Liver (tissue), 9 donors: ENCODE data around the gene TPM3. TPM values are rescaled to one million over a fixed set of nuclear protein-coding genes. Genes with fewer than 3 reads are reported as not detected.

ENCODE experiments used
- DNase-seq: peaks from one replicate; pipeline ENCODE4 v3.0.0-alpha.2; 2017; ENCODE audit warnings: low spot score
- H3K27ac ChIP-seq, 2 donors: one replicate each; pipeline ENCODE4 v1.7.0; 2013; ENCODE audit warnings: inconsistent platforms in 2 of 2, low read length in 2 of 2, control low read depth in 1 of 2, low read depth in 1 of 2, mild to moderate bottlenecking in 1 of 2
- H3K27me3 ChIP-seq, 4 donors: one replicate each; pipeline versions ENCODE4 v1.6.1 to v1.7.0; 2013; ENCODE audit warnings: low read length in 3 of 4, inconsistent platforms in 1 of 4, mild to moderate bottlenecking in 1 of 4, moderate library complexity in 1 of 4; ENCODE audit not compliant: control insufficient read depth in 4 of 4, insufficient read depth in 4 of 4
- H3K36me3 ChIP-seq, 4 donors: one replicate each; pipeline versions ENCODE4 v1.6.1 to v1.7.0; 2013; ENCODE audit warnings: low read length in 3 of 4, mild to moderate bottlenecking in 3 of 4, low read depth in 1 of 4, moderate library complexity in 1 of 4; ENCODE audit not compliant: control insufficient read depth in 4 of 4, insufficient read depth in 3 of 4
- H3K4me1 ChIP-seq, 4 donors: one replicate each; pipeline versions ENCODE4 v1.6.1 to v1.7.0; 2013; ENCODE audit warnings: low read length in 3 of 4, mild to moderate bottlenecking in 3 of 4, moderate library complexity in 1 of 4; ENCODE audit not compliant: control insufficient read depth in 4 of 4, insufficient read depth in 4 of 4
- H3K4me3 ChIP-seq, 3 donors: one replicate each; pipeline versions ENCODE4 v1.6.1 to v1.7.0; 2013; ENCODE audit warnings: low read length in 3 of 3, control low read depth in 1 of 3, low read depth in 1 of 3, mild to moderate bottlenecking in 1 of 3
- H3K9ac ChIP-seq, 2 donors: one replicate each; pipeline ENCODE4 v1.7.0; 2013; ENCODE audit warnings: low read length in 2 of 2, mild to moderate bottlenecking in 2 of 2, moderate library complexity in 2 of 2, control low read depth in 1 of 2, low read depth in 1 of 2
- H3K9me3 ChIP-seq, 4 donors: one replicate each; pipeline versions ENCODE4 v1.6.1 to v1.7.0; 2013; ENCODE audit warnings: low read length in 3 of 4; ENCODE audit not compliant: control insufficient read depth in 4 of 4
- FOXA1 ChIP-seq: IDR thresholded peaks from 2 replicates; pipeline ENCODE4 v1.6.1; 2016; ENCODE audit warnings: antibody characterized with exemption
- FOXA2 ChIP-seq: IDR thresholded peaks from 2 replicates; pipeline ENCODE4 v1.6.1; 2016; ENCODE audit warnings: antibody characterized with exemption
- HNF4A ChIP-seq, 2 donors: conservative IDR thresholded peaks; 2 replicates each; pipeline ENCODE4 v1.6.1; 2016; ENCODE audit warnings: antibody characterized with exemption in 2 of 2, mild to moderate bottlenecking in 2 of 2
- JUND ChIP-seq, 2 donors: IDR thresholded peaks; 2 replicates each; pipeline ENCODE4 v1.6.1; 2016; ENCODE audit warnings: antibody characterized with exemption in 2 of 2
- NR2F2 ChIP-seq: IDR thresholded peaks from 2 replicates; pipeline ENCODE4 v1.6.1; 2016; ENCODE audit warnings: antibody characterized with exemption
- SP1 ChIP-seq: IDR thresholded peaks from 2 replicates; pipeline ENCODE4 v1.6.1; 2018; ENCODE audit warnings: antibody characterized with exemption, mild to moderate bottlenecking
- YY1 ChIP-seq: IDR thresholded peaks from 2 replicates; pipeline ENCODE4 v1.6.1; 2016; ENCODE audit warnings: antibody characterized with exemption, mild to moderate bottlenecking
- WGBS: extraction: QIAGEN DNeasy Blood & Tissue Kit; methylation state at CpG from one replicate; pipeline ENCODE4 v1.1.7; 2013; 5-methylcytosine and 5-hydroxymethylcytosine counted together
- polyA plus RNA-seq, 2 donors: library from polyadenylated mRNA; stranded (reverse) in 1 of 2; unstranded in 1 of 2; fragments of 200-250 nt in 1 of 2; fragments of >200 nt in 1 of 2; fragmentation: Nextera tagmentation in 1 of 2; extraction: Ambion mirVana in 1 of 2; gene quantifications; one replicate each; pipeline versions ENCODE4 v1.2.1 to v1.2.3, GENCODE V29; 2013 to 2015
- total RNA-seq, 2 donors: library from RNA; depleted of rRNA; stranded (reverse); fragments of >200 nt; gene quantifications; one replicate each; pipeline ENCODE4 v1.2.3, GENCODE V29; 2014
- TF ChIP-seq, protein P1 (sequence below): fragments of 150-350 bp; IDR thresholded peaks from 2 replicates; pipeline ENCODE4 v1.5.1; 2017; ENCODE audit warnings: improper control_type of control experiment, low read depth, low read length; ENCODE audit not compliant: missing input control
- TF ChIP-seq, protein P2 (sequence below): IDR thresholded peaks from 2 replicates; pipeline ENCODE4 v1.6.1; 2016; ENCODE audit warnings: antibody characterized with exemption
- TF ChIP-seq, protein P3 (sequence below): IDR thresholded peaks from 2 replicates; pipeline ENCODE4 v1.6.1; 2016; ENCODE audit warnings: antibody characterized with exemption, mild to moderate bottlenecking
- TF ChIP-seq, protein P4 (sequence below): IDR thresholded peaks from 2 replicates; pipeline ENCODE4 v1.6.1; 2016; ENCODE audit warnings: antibody characterized with exemption
- donor health status: healthy.
- donor health status: healthy.
- donor health status: healthy.
- donor health status: healthy.
- donor health status: healthy.

The TPM3 gene
- total and polyA plus RNA-seq, 4 donors = 89.6 to 120 (median 109) TPM

DNA sequence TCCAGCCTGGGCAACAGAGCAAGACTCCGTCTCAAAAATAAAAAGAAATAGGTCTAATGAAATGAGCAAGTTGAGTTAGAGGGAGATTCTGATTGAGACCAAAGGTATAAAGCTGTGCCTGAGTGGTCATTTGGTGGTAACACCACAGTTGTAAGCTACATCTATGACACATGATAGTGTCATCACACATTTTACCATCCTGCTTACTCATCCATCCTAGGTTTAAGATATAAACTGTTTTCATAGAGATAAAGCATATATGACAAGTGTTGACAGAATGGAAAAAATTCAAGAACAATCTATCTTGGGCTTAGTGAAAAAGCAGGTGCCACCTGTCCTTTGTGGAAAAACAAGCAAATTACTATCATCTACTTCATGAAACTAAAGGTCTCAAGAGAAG lies 21.4 kb upstream of the TPM3 start:
- no peaks in the 10 kb centered on the region for H3K27me3 ChIP-seq
- DNase-seq = no peak
- H3K4me1 ChIP-seq = peaks cover 2 to 20% (median 5%) of the 10 kb centered on the region in 4 donors
- no peaks in the 10 kb centered on the region for H3K9me3 ChIP-seq
- no peak overlapping the region for H3K4me3 ChIP-seq
- TF ChIP-seq SP1 (no peak), NR2F2 (no peak), JUND (IDR thresholded peaks at IDR 0.05) (no peak)
- TF ChIP-seq, protein P1, sequence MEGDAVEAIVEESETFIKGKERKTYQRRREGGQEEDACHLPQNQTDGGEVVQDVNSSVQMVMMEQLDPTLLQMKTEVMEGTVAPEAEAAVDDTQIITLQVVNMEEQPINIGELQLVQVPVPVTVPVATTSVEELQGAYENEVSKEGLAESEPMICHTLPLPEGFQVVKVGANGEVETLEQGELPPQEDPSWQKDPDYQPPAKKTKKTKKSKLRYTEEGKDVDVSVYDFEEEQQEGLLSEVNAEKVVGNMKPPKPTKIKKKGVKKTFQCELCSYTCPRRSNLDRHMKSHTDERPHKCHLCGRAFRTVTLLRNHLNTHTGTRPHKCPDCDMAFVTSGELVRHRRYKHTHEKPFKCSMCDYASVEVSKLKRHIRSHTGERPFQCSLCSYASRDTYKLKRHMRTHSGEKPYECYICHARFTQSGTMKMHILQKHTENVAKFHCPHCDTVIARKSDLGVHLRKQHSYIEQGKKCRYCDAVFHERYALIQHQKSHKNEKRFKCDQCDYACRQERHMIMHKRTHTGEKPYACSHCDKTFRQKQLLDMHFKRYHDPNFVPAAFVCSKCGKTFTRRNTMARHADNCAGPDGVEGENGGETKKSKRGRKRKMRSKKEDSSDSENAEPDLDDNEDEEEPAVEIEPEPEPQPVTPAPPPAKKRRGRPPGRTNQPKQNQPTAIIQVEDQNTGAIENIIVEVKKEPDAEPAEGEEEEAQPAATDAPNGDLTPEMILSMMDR = no peak
- TF ChIP-seq, protein P2, sequence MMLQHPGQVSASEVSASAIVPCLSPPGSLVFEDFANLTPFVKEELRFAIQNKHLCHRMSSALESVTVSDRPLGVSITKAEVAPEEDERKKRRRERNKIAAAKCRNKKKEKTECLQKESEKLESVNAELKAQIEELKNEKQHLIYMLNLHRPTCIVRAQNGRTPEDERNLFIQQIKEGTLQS = no peak
- TF ChIP-seq, protein P3, sequence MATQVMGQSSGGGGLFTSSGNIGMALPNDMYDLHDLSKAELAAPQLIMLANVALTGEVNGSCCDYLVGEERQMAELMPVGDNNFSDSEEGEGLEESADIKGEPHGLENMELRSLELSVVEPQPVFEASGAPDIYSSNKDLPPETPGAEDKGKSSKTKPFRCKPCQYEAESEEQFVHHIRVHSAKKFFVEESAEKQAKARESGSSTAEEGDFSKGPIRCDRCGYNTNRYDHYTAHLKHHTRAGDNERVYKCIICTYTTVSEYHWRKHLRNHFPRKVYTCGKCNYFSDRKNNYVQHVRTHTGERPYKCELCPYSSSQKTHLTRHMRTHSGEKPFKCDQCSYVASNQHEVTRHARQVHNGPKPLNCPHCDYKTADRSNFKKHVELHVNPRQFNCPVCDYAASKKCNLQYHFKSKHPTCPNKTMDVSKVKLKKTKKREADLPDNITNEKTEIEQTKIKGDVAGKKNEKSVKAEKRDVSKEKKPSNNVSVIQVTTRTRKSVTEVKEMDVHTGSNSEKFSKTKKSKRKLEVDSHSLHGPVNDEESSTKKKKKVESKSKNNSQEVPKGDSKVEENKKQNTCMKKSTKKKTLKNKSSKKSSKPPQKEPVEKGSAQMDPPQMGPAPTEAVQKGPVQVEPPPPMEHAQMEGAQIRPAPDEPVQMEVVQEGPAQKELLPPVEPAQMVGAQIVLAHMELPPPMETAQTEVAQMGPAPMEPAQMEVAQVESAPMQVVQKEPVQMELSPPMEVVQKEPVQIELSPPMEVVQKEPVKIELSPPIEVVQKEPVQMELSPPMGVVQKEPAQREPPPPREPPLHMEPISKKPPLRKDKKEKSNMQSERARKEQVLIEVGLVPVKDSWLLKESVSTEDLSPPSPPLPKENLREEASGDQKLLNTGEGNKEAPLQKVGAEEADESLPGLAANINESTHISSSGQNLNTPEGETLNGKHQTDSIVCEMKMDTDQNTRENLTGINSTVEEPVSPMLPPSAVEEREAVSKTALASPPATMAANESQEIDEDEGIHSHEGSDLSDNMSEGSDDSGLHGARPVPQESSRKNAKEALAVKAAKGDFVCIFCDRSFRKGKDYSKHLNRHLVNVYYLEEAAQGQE = no peak
- no peak overlapping the region for H3K27ac ChIP-seq
- WGBS = 96% methylated on average over 1 of the region's 1 CpG
- H3K36me3 ChIP-seq = peaks cover 23 to 53% (median 44%) of the 10 kb centered on the region in 4 donors
- no peak overlapping the region for H3K9ac ChIP-seq

DNA sequence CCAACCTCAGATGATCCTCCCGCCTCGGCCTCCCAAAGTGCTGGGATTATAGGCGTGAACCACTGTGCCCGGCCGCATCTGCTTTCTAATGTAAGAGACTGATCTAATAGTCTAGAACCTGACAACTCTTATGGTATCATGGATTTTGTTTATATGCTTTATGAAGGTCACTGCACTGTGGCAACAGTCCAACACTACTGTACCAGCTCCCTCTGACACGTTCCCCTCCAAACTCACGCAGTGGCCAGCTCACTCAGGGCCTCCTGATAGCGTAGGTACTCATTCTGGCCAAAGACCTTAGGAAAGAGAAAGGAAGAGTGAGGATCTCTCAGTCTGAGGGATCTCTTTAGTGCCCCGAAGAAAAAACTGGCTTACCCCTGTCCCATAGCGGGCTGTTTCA lies 20.2 kb upstream of the TPM3 start:
- 91% methylated on average over 10 of the region's 10 CpGs for WGBS
- no peak overlapping the region for H3K4me3 ChIP-seq
- no peak for DNase-seq

More for the DNA sequence above, 20.2 kb upstream of the TPM3 start:
- H3K9ac ChIP-seq = no peak overlapping the region
- TF ChIP-seq, protein P4, sequence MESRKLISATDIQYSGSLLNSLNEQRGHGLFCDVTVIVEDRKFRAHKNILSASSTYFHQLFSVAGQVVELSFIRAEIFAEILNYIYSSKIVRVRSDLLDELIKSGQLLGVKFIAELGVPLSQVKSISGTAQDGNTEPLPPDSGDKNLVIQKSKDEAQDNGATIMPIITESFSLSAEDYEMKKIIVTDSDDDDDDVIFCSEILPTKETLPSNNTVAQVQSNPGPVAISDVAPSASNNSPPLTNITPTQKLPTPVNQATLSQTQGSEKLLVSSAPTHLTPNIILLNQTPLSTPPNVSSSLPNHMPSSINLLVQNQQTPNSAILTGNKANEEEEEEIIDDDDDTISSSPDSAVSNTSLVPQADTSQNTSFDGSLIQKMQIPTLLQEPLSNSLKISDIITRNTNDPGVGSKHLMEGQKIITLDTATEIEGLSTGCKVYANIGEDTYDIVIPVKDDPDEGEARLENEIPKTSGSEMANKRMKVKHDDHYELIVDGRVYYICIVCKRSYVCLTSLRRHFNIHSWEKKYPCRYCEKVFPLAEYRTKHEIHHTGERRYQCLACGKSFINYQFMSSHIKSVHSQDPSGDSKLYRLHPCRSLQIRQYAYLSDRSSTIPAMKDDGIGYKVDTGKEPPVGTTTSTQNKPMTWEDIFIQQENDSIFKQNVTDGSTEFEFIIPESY = no peak
- TF ChIP-seq, protein P2 = no peak
- TF ChIP-seq FOXA2 = no peak
- TF ChIP-seq NR2F2 = no peak
- TF ChIP-seq SP1 = no peak
- TF ChIP-seq YY1 = no peak
- TF ChIP-seq HNF4A (conservative IDR thresholded peaks at IDR 0.05) = no peak
- no peak for TF ChIP-seq FOXA1
- H3K27ac ChIP-seq = no peak overlapping the region
- H3K4me1 ChIP-seq = peaks cover 2 to 10% (median 2%) of the 10 kb centered on the region in 4 donors
- H3K9me3 ChIP-seq = no peaks in the 10 kb centered on the region
- no peaks in the 10 kb centered on the region for H3K27me3 ChIP-seq
- H3K36me3 ChIP-seq = peaks cover 24 to 60% (median 46%) of the 10 kb centered on the region in 4 donors
